MM.1S (cell line): ENCODE results near the gene CCDC159.

Experiments used
- EZH2 ChIP-seq: fragments of 300-600 bp; sonication (generic); optimal IDR thresholded peaks from 2 replicates; pipeline ENCODE3; 2017; ENCODE audit warnings: low read depth, mild to moderate bottlenecking, antibody characterized with exemption, low read length, mixed read lengths
- TF ChIP-seq, protein P1 (sequence below): fragments of 300-600 bp; sonication (generic); IDR thresholded peaks from 2 replicates; pipeline ENCODE4 v1.5.1; 2016; ENCODE audit warnings: antibody characterized with exemption, low read length, mixed read lengths

DNA sequence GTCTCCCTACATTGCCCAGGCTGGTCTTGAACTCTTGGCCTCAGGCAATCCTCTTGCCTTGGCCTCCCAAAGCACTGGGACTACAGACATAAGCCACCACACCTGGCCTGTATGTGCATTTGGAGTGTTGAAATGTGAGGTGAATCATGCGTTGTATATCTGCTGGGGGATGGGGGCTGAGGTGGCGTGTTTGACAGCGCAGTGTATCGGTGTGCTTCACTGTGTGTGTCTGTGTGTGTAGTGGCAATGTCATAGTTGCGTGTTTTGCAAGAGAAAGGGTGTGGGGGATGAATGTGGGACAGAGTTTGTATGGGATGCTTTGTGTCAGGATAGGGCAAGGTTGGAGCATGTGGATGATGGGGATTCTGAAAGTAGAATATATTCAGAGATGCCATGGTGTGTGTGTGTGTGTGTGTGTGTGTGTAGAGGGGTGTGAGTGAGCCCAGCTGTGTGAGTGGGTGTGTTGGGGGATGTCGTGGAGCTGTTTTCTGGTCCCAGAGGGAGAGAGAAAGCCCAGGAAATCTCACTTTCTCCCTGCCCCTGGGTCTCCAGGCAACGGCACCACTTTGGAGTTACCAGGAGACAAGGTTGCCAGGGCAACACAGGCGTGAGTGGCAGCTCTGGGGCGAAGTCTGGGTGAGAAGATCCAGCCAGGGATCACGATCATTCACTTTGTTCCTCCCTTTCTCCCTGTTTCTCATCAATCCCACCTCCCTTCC is 27.0 kb downstream of the CCDC159 start:
- no peak for TF ChIP-seq EZH2
- TF ChIP-seq, protein P1, sequence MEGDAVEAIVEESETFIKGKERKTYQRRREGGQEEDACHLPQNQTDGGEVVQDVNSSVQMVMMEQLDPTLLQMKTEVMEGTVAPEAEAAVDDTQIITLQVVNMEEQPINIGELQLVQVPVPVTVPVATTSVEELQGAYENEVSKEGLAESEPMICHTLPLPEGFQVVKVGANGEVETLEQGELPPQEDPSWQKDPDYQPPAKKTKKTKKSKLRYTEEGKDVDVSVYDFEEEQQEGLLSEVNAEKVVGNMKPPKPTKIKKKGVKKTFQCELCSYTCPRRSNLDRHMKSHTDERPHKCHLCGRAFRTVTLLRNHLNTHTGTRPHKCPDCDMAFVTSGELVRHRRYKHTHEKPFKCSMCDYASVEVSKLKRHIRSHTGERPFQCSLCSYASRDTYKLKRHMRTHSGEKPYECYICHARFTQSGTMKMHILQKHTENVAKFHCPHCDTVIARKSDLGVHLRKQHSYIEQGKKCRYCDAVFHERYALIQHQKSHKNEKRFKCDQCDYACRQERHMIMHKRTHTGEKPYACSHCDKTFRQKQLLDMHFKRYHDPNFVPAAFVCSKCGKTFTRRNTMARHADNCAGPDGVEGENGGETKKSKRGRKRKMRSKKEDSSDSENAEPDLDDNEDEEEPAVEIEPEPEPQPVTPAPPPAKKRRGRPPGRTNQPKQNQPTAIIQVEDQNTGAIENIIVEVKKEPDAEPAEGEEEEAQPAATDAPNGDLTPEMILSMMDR: no peak
